ENCODE data around the gene KCNH5. TPM values are rescaled to one million over a fixed set of nuclear protein-coding genes. Genes with fewer than 3 reads are reported as not detected.

KCNH5 gene, protein sequence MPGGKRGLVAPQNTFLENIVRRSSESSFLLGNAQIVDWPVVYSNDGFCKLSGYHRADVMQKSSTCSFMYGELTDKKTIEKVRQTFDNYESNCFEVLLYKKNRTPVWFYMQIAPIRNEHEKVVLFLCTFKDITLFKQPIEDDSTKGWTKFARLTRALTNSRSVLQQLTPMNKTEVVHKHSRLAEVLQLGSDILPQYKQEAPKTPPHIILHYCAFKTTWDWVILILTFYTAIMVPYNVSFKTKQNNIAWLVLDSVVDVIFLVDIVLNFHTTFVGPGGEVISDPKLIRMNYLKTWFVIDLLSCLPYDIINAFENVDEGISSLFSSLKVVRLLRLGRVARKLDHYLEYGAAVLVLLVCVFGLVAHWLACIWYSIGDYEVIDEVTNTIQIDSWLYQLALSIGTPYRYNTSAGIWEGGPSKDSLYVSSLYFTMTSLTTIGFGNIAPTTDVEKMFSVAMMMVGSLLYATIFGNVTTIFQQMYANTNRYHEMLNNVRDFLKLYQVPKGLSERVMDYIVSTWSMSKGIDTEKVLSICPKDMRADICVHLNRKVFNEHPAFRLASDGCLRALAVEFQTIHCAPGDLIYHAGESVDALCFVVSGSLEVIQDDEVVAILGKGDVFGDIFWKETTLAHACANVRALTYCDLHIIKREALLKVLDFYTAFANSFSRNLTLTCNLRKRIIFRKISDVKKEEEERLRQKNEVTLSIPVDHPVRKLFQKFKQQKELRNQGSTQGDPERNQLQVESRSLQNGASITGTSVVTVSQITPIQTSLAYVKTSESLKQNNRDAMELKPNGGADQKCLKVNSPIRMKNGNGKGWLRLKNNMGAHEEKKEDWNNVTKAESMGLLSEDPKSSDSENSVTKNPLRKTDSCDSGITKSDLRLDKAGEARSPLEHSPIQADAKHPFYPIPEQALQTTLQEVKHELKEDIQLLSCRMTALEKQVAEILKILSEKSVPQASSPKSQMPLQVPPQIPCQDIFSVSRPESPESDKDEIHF
- not detected for total RNA-seq

DNA sequence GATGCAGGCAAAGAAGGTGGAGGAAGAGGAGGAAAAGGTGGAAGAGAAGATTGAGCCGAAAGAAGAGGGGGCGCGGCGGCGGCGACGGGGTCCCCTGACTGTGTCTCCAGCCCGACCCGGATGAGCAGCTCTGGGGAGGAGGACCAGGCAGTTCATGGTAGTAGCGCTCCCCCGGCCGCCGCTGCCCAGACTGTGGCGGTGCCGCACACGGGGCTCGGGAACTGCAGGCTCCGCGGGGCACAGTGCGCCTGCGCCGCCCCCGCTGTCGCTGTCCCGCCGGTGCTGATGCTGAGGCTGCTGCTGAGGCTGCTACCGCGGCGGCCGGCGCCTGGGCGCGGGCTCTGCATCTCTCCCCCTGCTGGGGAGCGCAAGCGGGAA is at the start of gene KCNH5:
TSS of gene KCNH5 (minus strand) at position 225 of the 378 bp plus-strand sequence. CDS start 272 bp downstream, outside the sequence.
- TF ChIP-seq, protein P1, sequence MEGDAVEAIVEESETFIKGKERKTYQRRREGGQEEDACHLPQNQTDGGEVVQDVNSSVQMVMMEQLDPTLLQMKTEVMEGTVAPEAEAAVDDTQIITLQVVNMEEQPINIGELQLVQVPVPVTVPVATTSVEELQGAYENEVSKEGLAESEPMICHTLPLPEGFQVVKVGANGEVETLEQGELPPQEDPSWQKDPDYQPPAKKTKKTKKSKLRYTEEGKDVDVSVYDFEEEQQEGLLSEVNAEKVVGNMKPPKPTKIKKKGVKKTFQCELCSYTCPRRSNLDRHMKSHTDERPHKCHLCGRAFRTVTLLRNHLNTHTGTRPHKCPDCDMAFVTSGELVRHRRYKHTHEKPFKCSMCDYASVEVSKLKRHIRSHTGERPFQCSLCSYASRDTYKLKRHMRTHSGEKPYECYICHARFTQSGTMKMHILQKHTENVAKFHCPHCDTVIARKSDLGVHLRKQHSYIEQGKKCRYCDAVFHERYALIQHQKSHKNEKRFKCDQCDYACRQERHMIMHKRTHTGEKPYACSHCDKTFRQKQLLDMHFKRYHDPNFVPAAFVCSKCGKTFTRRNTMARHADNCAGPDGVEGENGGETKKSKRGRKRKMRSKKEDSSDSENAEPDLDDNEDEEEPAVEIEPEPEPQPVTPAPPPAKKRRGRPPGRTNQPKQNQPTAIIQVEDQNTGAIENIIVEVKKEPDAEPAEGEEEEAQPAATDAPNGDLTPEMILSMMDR (IDR thresholded peaks at IDR 0.05; ENCODE audit: low read depth) = no peak

DNA sequence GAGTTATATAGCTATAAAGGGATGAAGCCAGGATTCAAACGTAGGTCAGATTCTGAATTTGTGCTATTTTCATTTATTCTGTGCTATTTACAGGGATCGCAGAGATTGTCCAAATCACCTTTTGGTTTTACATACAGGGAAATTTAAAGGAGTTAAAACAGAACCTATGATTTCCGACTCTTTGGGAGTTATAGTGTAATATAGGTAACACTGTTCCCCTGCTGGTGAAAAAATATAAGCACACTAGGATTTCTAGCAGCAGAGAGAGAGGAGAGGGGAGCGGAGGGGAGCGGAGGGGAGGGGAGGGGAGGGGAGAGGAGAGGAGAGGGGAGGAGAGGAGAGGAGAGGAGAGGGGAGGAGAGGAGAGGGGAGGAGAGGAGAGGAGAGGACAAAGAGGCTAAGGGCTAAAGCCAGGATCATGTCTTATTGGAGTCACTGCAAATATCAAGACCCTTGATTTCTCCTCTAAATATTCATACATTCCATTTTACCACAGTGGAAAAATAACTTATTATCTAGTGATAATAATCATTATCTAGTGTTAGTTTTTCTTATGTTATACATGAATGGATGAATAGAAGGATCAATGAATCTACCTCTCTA is 46.2 kb upstream of the KCNH5 start:
- TF ChIP-seq, protein P1 (IDR thresholded peaks at IDR 0.05; ENCODE audit: low read depth) = no peak

DNA sequence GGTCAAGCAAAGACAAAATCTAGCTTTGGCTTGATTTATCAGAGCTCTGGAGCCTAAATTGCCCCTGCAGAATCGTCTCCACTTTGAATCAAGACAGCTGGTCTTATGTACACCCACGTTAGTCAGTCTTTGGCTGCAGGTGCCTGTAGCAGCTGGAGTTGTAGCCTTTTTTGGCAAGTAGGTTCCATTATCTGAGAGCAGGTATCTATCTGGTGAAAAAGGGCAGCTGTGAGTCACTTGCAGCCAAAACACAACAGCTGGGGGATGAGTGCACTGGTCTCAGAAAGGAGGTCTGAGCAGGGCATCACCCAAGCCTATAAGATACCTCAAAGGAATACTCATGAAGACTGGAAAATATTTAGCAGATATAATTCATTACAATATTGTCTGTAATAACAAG is 43.6 kb upstream of the KCNH5 start:
- TF ChIP-seq, protein P1 (IDR thresholded peaks at IDR 0.05; ENCODE audit: low read depth) = no peak

DNA sequence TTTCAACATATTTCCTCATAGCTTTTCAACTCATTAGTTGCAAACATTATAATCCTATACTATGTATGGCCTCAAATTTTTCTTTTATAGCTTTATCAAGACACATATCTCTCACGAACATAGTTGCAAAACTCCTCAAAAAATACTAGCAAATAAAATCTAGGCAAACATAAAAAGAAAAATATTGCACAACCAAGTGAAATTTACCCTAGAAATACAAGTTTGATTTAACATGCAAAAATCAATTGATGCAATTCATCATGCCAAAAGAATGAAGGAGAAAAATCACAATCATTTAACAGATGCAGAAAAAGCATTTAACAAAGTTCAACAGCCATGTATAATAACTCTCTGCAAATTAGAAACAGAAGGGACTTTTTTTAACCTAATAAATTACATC is 33.3 kb upstream of the KCNH5 start:
- TF ChIP-seq, protein P1 (IDR thresholded peaks at IDR 0.05; ENCODE audit: low read depth) = no peak

DNA sequence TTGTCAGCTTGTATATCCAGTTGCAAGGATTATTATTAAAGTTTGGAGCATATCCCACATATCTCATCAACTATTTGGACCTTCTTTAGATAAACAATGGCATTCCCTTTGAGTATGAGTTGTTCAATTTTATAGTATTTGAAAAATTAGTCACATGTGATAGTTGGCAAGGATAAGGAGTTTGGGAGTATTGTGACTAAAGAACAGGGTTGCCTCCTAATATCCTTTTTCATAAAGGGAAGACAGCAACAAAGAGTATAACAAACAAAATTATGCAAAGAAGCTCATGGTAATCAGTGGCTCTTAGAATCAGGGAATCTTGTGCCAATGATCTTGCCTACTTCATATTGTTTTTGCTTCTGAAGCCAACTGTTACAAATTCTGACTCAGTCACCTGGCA is 31.2 kb upstream of the KCNH5 start:
- TF ChIP-seq, protein P1 (IDR thresholded peaks at IDR 0.05; ENCODE audit: low read depth) = no peak

DNA sequence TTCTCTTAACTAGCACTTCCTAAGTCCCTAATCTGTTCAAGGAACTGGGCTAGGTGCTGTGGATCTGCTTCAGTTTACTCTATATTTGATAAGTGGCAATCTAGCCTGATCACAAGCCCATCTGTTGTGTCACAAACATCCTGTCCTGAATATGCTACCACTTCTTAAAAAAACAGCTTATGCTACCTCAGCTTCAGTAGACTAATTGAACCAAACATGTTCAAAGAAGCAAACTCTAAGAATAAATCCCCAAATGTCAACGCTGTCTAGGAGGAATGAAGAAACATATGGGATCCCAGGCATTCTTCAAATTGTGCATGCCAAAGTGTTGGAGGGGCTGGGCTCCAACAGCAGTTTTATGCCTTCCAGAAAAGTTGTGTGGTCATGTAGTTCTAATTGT is 10.4 kb upstream of the KCNH5 start:
- TF ChIP-seq, protein P1 (IDR thresholded peaks at IDR 0.05; ENCODE audit: low read depth) = no peak

All from subcutaneous adipose tissue (tissue), 4 donors.